ENCODE measurements around the gene AIFM2. TPM values are rescaled to one million over a fixed set of nuclear protein-coding genes. Genes with fewer than 3 reads are reported as not detected.
A peak's percentile ranks its signal among the peaks of the same experiment; 100 is the strongest.
"Not testable (repeated sequence)": the region's sequence is repeated elsewhere in the genome, so short reads cannot be mapped to it uniquely, and the experiment has no call there.

Gene AIFM2
- polyA plus RNA-seq, 4 donors, result 3.8 to 15.7 (median 13.6) TPM

GRCh38 chr10:70159366-70159765 lies 26.7 kb upstream of the AIFM2 start:
- H3K27me3 ChIP-seq (ENCODE audit: control insufficient read depth in 3 of 3, insufficient read depth in 3 of 3, low read length in 3 of 3); H3K27ac ChIP-seq (ENCODE audit: low read depth in 1 of 3, low read length in 2 of 3); H3K4me3 ChIP-seq (ENCODE audit: low read depth in 1 of 3, low read length in 3 of 3); H3K9me3 ChIP-seq (ENCODE audit: control insufficient read depth in 2 of 2, insufficient read depth in 1 of 2, low read depth in 1 of 2, low read length in 1 of 2); DNase-seq; FAIRE-seq: not testable (repeated sequence)
- 33 to 95% (median 64%) methylated on average over 3 of the region's 3 CpGs for WGBS, 3 donors
- H3K36me3 ChIP-seq (ENCODE audit: control insufficient read depth in 3 of 3, insufficient read depth in 2 of 3, low read depth in 1 of 3, low read length in 3 of 3), result peaks cover 8 to 28% (median 13%) of the 10 kb centered on the region in 3 donors
- H3K4me1 ChIP-seq (ENCODE audit: control insufficient read depth in 3 of 3, insufficient read depth in 2 of 3, low read depth in 1 of 3, low read length in 2 of 3), result peaks cover 3 to 14% (median 14%) of the 10 kb centered on the region in 3 donors

DNA sequence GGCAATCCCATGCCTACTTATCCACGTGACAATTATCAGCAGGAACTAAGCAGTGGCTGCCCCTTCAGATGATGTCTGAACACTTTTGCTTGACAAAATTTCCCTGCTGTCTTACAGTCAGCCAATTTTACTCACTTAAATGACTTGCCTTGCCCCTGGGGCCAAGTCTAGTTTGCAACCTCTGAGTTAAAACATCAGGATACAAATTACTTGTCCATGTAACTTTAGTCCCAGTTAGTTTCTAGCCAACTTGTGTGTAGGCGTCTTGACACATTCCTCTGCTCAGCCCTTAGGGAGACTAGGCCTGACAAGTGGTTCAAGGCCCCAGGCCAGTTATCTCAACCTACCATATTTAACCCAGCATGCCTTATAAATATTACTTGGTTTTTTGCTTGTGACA lies 25.5 kb upstream of the AIFM2 start:
- Histone ChIP-seq H3K9me3 (ENCODE audit: control insufficient read depth in 2 of 2, insufficient read depth in 1 of 2, low read depth in 1 of 2, low read length in 1 of 2) (no peaks in the 10 kb centered on the region), H3K4me3 (ENCODE audit: low read depth in 1 of 3, low read length in 3 of 3) (no peak overlapping the region), H3K36me3 (ENCODE audit: control insufficient read depth in 3 of 3, insufficient read depth in 2 of 3, low read depth in 1 of 3, low read length in 3 of 3) (peaks cover 9 to 26% (median 17%) of the 10 kb centered on the region in 3 donors), H3K27ac (ENCODE audit: low read depth in 1 of 3, low read length in 2 of 3) (no peak overlapping the region), H3K27me3 (ENCODE audit: control insufficient read depth in 3 of 3, insufficient read depth in 3 of 3, low read length in 3 of 3) (no peaks in the 10 kb centered on the region), H3K4me1 (ENCODE audit: control insufficient read depth in 3 of 3, insufficient read depth in 2 of 3, low read depth in 1 of 3, low read length in 2 of 3) (peaks cover 2 to 14% (median 8%) of the 10 kb centered on the region in 3 donors)
- FAIRE-seq (no peak), DNase-seq (no peak)
- 65 to 74% (median 71%) methylated on average over 2 of the region's 2 CpGs for WGBS, 3 donors

- Histone ChIP-seq H3K27me3 (ENCODE audit: control insufficient read depth in 3 of 3, insufficient read depth in 3 of 3, low read length in 3 of 3) (no peaks in the 10 kb centered on the region), H3K36me3 (ENCODE audit: control insufficient read depth in 3 of 3, insufficient read depth in 2 of 3, low read depth in 1 of 3, low read length in 3 of 3) (peaks cover 21 to 30% (median 28%) of the 10 kb centered on the region in 3 donors), H3K9me3 (ENCODE audit: control insufficient read depth in 2 of 2, insufficient read depth in 1 of 2, low read depth in 1 of 2, low read length in 1 of 2) (no peaks in the 10 kb centered on the region), H3K4me1 (ENCODE audit: control insufficient read depth in 3 of 3, insufficient read depth in 2 of 3, low read depth in 1 of 3, low read length in 2 of 3) (peaks cover 0 to 14% (median 2%) of the 10 kb centered on the region in 3 donors), H3K27ac (ENCODE audit: low read depth in 1 of 3, low read length in 2 of 3) (no peak overlapping the region), H3K4me3 (ENCODE audit: low read depth in 1 of 3, low read length in 3 of 3) (no peak overlapping the region)
- FAIRE-seq, result no peak
- peak; percentile 44 to 64 for DNase-seq
- WGBS, 3 donors, result 15 to 63% (median 32%) methylated on average over 3 of the region's 3 CpGs
Observed at GRCh38 chr10:70155255-70155838, 22.7 kb upstream of the AIFM2 start.

DNA sequence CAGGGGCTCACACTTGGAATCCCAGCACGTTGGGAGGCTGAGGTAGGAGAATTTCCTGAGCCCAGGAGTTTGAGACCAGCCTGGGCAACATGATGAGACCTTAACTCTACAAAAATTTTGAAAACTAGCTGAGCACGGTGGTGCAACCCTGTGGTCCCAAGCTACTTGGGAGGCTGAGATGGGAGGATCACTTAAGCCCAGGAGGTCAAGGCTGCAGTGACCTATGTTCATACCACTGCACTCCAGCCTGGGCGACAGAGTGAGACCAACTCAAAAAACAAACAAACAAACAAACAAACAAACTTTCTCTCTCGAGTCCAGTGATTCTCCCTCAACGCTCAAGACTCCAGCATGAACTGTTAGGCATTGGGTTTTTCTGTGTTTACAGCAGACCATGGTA lies 15.9 kb upstream of the AIFM2 start:
- no peaks in the 10 kb centered on the region for H3K27me3 ChIP-seq (ENCODE audit: control insufficient read depth in 3 of 3, insufficient read depth in 3 of 3, low read length in 3 of 3)
- H3K27ac ChIP-seq (ENCODE audit: low read depth in 1 of 3, low read length in 2 of 3), result no peak overlapping the region
- no peak overlapping the region for H3K4me3 ChIP-seq (ENCODE audit: low read depth in 1 of 3, low read length in 3 of 3)
- no peak for FAIRE-seq
- 88 to 92% (median 90%) methylated on average over 5 of the region's 5 CpGs for WGBS, 3 donors
- H3K36me3 ChIP-seq (ENCODE audit: control insufficient read depth in 3 of 3, insufficient read depth in 2 of 3, low read depth in 1 of 3, low read length in 3 of 3), result peaks cover 14 to 29% (median 17%) of the 10 kb centered on the region in 3 donors
- no peak for DNase-seq
- peaks cover 2 to 15% (median 5%) of the 10 kb centered on the region in 3 donors for H3K4me1 ChIP-seq (ENCODE audit: control insufficient read depth in 3 of 3, insufficient read depth in 2 of 3, low read depth in 1 of 3, low read length in 2 of 3)
- H3K9me3 ChIP-seq (ENCODE audit: control insufficient read depth in 2 of 2, insufficient read depth in 1 of 2, low read depth in 1 of 2, low read length in 1 of 2), result no peaks in the 10 kb centered on the region

- Histone ChIP-seq H3K27me3 (ENCODE audit: control insufficient read depth in 3 of 3, insufficient read depth in 3 of 3, low read length in 3 of 3) (no peaks in the 10 kb centered on the region), H3K4me3 (ENCODE audit: low read depth in 1 of 3, low read length in 3 of 3) (no peak overlapping the region), H3K36me3 (ENCODE audit: control insufficient read depth in 3 of 3, insufficient read depth in 2 of 3, low read depth in 1 of 3, low read length in 3 of 3) (peaks cover 6 to 28% (median 13%) of the 10 kb centered on the region in 3 donors), H3K9me3 (ENCODE audit: control insufficient read depth in 2 of 2, insufficient read depth in 1 of 2, low read depth in 1 of 2, low read length in 1 of 2) (no peaks in the 10 kb centered on the region), H3K4me1 (ENCODE audit: control insufficient read depth in 3 of 3, insufficient read depth in 2 of 3, low read depth in 1 of 3, low read length in 2 of 3) (peaks cover 2 to 15% (median 5%) of the 10 kb centered on the region in 3 donors), H3K27ac (ENCODE audit: low read depth in 1 of 3, low read length in 2 of 3) (peak overlapping the region in 2 of 3 donors; percentile 67 to 91)
- 18 to 32% (median 32%) methylated on average over 2 of the region's 2 CpGs for WGBS, 3 donors
- no peak for FAIRE-seq
- DNase-seq, result no peak
Observed at GRCh38 chr10:70147259-70147625, 14.6 kb upstream of the AIFM2 start.

GRCh38 chr10:70146489-70147258 lies 14.0 kb upstream of the AIFM2 start, which contains the start of gene TYSND1:
TYSND1 (minus strand) TSS chr10:70146700; CDS start chr10:70146586, 114 bp downstream.
- Histone ChIP-seq H3K4me1 (ENCODE audit: control insufficient read depth in 3 of 3, insufficient read depth in 2 of 3, low read depth in 1 of 3, low read length in 2 of 3) (peaks cover 2 to 15% (median 5%) of the 10 kb centered on the region in 3 donors), H3K4me3 (ENCODE audit: low read depth in 1 of 3, low read length in 3 of 3) (peak within 1 kb of the TSS; percentile 60 to 87 (median 84)), H3K36me3 (ENCODE audit: control insufficient read depth in 3 of 3, insufficient read depth in 2 of 3, low read depth in 1 of 3, low read length in 3 of 3) (peaks cover 3 to 25% (median 8%) of the 10 kb centered on the region in 3 donors), H3K9me3 (ENCODE audit: control insufficient read depth in 2 of 2, insufficient read depth in 1 of 2, low read depth in 1 of 2, low read length in 1 of 2) (no peaks in the 10 kb centered on the region), H3K27ac (ENCODE audit: low read depth in 1 of 3, low read length in 2 of 3) (peak within 1 kb of the TSS; percentile 74 to 97 (median 91)), H3K27me3 (ENCODE audit: control insufficient read depth in 3 of 3, insufficient read depth in 3 of 3, low read length in 3 of 3) (no peaks in the 10 kb centered on the region)
- DNase-seq (peak; percentile 98 to 99), FAIRE-seq (no peak)
- 0 to 1% (median 1%) methylated on average over 36 to 39 of the region's 39 CpGs for WGBS, 3 donors

- Histone ChIP-seq H3K27ac (ENCODE audit: low read depth in 1 of 3, low read length in 2 of 3) (peak overlapping the region; percentile 74 to 97 (median 91)), H3K36me3 (ENCODE audit: control insufficient read depth in 3 of 3, insufficient read depth in 2 of 3, low read depth in 1 of 3, low read length in 3 of 3) (peaks cover 2 to 24% (median 6%) of the 10 kb centered on the region in 3 donors), H3K4me1 (ENCODE audit: control insufficient read depth in 3 of 3, insufficient read depth in 2 of 3, low read depth in 1 of 3, low read length in 2 of 3) (peaks cover 2 to 15% (median 5%) of the 10 kb centered on the region in 3 donors), H3K9me3 (ENCODE audit: control insufficient read depth in 2 of 2, insufficient read depth in 1 of 2, low read depth in 1 of 2, low read length in 1 of 2) (no peaks in the 10 kb centered on the region), H3K4me3 (ENCODE audit: low read depth in 1 of 3, low read length in 3 of 3) (peak overlapping the region; percentile 60 to 87 (median 84)), H3K27me3 (ENCODE audit: control insufficient read depth in 3 of 3, insufficient read depth in 3 of 3, low read length in 3 of 3) (no peaks in the 10 kb centered on the region)
- peak; percentile 66 to 87 for DNase-seq
- 0 to 1% (median 0%) methylated on average over 28 to 98 of the region's 98 CpGs for WGBS, 3 donors
- FAIRE-seq, result no peak
Observed at GRCh38 chr10:70145666-70146488, 13.3 kb upstream of the AIFM2 start.

DNA sequence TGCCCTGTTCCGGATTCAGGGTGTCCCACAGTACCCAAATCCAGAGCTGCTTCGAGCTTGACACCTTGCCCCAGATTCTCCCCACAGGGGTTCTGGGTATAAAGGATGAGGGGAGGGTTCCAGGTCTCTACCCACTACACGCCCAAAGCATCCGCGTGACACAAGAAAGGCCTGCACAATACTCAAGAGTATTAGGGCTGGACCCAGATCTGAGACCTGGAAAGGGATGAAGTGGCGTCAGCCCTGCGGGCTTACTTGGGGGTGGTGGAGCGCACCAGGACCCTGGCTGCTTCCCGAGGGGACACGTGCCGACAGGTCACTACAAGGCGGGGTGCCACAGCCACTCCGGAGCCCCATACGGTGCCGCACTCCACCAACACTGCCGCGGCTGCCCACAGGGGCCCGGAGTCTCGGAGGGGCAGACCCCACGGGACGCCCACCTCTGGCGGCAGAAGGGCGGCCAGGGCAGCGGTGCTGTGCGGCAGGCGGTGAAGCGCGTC lies 12.6 kb upstream of the AIFM2 start:
- DNase-seq (peak in 1 of 2 donors; percentile 16), FAIRE-seq (no peak)

More for the DNA sequence above, 12.6 kb upstream of the AIFM2 start:
- WGBS, 3 donors, result 8 to 10% (median 9%) methylated on average over 13 to 28 of the region's 28 CpGs
- H3K4me1 ChIP-seq (ENCODE audit: control insufficient read depth in 3 of 3, insufficient read depth in 2 of 3, low read depth in 1 of 3, low read length in 2 of 3), result peaks cover 2 to 15% (median 5%) of the 10 kb centered on the region in 3 donors
- H3K27ac ChIP-seq (ENCODE audit: low read depth in 1 of 3, low read length in 2 of 3), result peak overlapping the region; percentile 53 to 97 (median 74)
- no peaks in the 10 kb centered on the region for H3K27me3 ChIP-seq (ENCODE audit: control insufficient read depth in 3 of 3, insufficient read depth in 3 of 3, low read length in 3 of 3)
- peaks cover 0 to 24% (median 6%) of the 10 kb centered on the region in 3 donors for H3K36me3 ChIP-seq (ENCODE audit: control insufficient read depth in 3 of 3, insufficient read depth in 2 of 3, low read depth in 1 of 3, low read length in 3 of 3)
- peak overlapping the region; percentile 60 to 87 (median 84) for H3K4me3 ChIP-seq (ENCODE audit: low read depth in 1 of 3, low read length in 3 of 3)
- no peaks in the 10 kb centered on the region for H3K9me3 ChIP-seq (ENCODE audit: control insufficient read depth in 2 of 2, insufficient read depth in 1 of 2, low read depth in 1 of 2, low read length in 1 of 2)

Data from small intestine (tissue), 7 donors.